K562 (cell line): ENCODE measurements around the gene DIAPH3. TPM values are rescaled to one million over a fixed set of nuclear protein-coding genes. Genes with fewer than 3 reads are reported as not detected.

Experiments
- ATAC-seq: fragments of 200-7000 bp; cut with Tn5 transposase; 3 replicates; pipeline ENCODE4 v1.9.1; 2020; ENCODE audit warnings: moderate library complexity
- BruUV-seq: library from RNA; stranded (reverse); fragments of 400-500 nt; replicated peaks from 2 replicates; lab custom pipeline; 2021; lab: Mats Ljungman, UMichigan
- CTCF ChIA-PET: fragments of 300-600 bp; formaldehyde crosslinking; extraction: SDS; loops from one replicate; lab custom pipeline; 2021; ENCODE audit warnings: low intra/inter-chr PET ratio; lab: Yijun Ruan, JAX
- POLR2A ChIA-PET: fragments of 300-600, 350-650 bp; sonication (Branson Sonifier 250); formaldehyde crosslinking; extraction: SDS; loops from one replicate; lab custom pipeline; 2021; ENCODE audit warnings: antibody characterized with exemption, inconsistent platforms; lab: Yijun Ruan, JAX
- DNase-seq, 4 experiments: peaks; one replicate each; pipeline versions ENCODE4 v3.0.0 to v3.0.0-alpha.2; 2011 to 2018; ENCODE audit warnings: low spot score in 3 of 4, mixed read lengths in 3 of 4; ENCODE audit errors: extremely low read depth in 1 of 4
- FAIRE-seq: peaks from 2 replicates; lab custom pipeline; 2011; peaks lifted over from hg19 to GRCh38; lab: Jason Lieb, UNC
- H2AFZ ChIP-seq: 2 replicates; pipeline ENCODE4 v1.6.0; 2011; ENCODE audit warnings: low read depth, low read length, control low read depth, inconsistent platforms
- H3K27ac ChIP-seq: fragments of 200-600 bp; 3 replicates; pipeline ENCODE4 v1.8.0; 2011; ENCODE audit warnings: low read depth, mild to moderate bottlenecking, control low read depth, inconsistent platforms, low read length, moderate library complexity, mixed read lengths; ENCODE audit errors: extremely low read depth
- H3K27me3 ChIP-seq, 2 experiments: fragments of 300-600 bp in 1 of 2; 2 replicates in 1 of 2; 3 replicates in 1 of 2; pipeline versions ENCODE4 v1.6.0 to v1.8.0; 2011; ENCODE audit warnings: inconsistent platforms in 2 of 2, low read length in 2 of 2, mild to moderate bottlenecking in 1 of 2, mixed read lengths in 1 of 2, moderate library complexity in 1 of 2; ENCODE audit not compliant: control insufficient read depth in 2 of 2, insufficient read depth in 2 of 2
- H3K36me3 ChIP-seq: fragments of 300-600 bp; 3 replicates; pipeline ENCODE4 v1.8.0; 2011; ENCODE audit warnings: mild to moderate bottlenecking, low read length, inconsistent platforms; ENCODE audit not compliant: control insufficient read depth, insufficient read depth
- H3K4me1 ChIP-seq, 2 experiments: fragments of 200-600 bp in 1 of 2; replicated peaks in 1 of 2; 2 replicates in 1 of 2; 3 replicates in 1 of 2; pipeline versions ENCODE4 v1.5.1 to v1.8.0; 2011; ENCODE audit warnings: inconsistent platforms in 2 of 2, low read length in 2 of 2, mild to moderate bottlenecking in 1 of 2, mixed read lengths in 1 of 2, moderate library complexity in 1 of 2; ENCODE audit not compliant: control insufficient read depth in 2 of 2, insufficient read depth in 2 of 2
- H3K4me2 ChIP-seq: 2 replicates; pipeline ENCODE4 v1.6.1; 2011; ENCODE audit warnings: low read length, control low read depth, inconsistent platforms, mixed read lengths; ENCODE audit not compliant: insufficient read depth
- H3K4me3 ChIP-seq: fragments of 200-600 bp; sonication (generic), shearing (Covaris generic); 2 replicates; pipeline ENCODE4 v1.5.1; 2016; ENCODE audit warnings: control low read depth, inconsistent platforms
- H3K79me2 ChIP-seq: fragments of 200-600 bp; 3 replicates; pipeline ENCODE4 v1.8.0; 2011; ENCODE audit warnings: low read length, inconsistent platforms; ENCODE audit not compliant: control insufficient read depth, insufficient read depth
- H3K9ac ChIP-seq, 2 experiments: 2 replicates each; pipeline versions ENCODE4 v1.6.0 to v1.6.1; 2011; ENCODE audit warnings: low read depth in 2 of 2, low read length in 2 of 2, control low read depth in 1 of 2, inconsistent platforms in 1 of 2, mild to moderate bottlenecking in 1 of 2, mixed read lengths in 1 of 2; ENCODE audit not compliant: insufficient read depth in 1 of 2
- H3K9me1 ChIP-seq: one replicate; pipeline ENCODE4 v1.6.0; 2011; ENCODE audit warnings: inconsistent platforms, mild to moderate bottlenecking, low read length, moderate library complexity; ENCODE audit not compliant: control insufficient read depth, insufficient read depth
- H3K9me3 ChIP-seq: replicated peaks from 2 replicates; pipeline ENCODE4 v1.5.1; 2011; ENCODE audit warnings: low read depth, low read length, inconsistent platforms; ENCODE audit not compliant: control insufficient read depth, insufficient read depth
- H4K20me1 ChIP-seq: replicated peaks from 2 replicates; pipeline ENCODE4 v1.6.1; 2011; ENCODE audit warnings: low read length, inconsistent platforms, mixed read lengths; ENCODE audit not compliant: control insufficient read depth, insufficient read depth
- C11orf30 ChIP-seq: fragments of 450-650 bp; IDR thresholded peaks from 2 replicates; pipeline ENCODE4 v1.6.1; 2016; ENCODE audit warnings: low read depth, mild to moderate bottlenecking
- ETV6 ChIP-seq, 3 experiments: fragments of 150-350 bp in 1 of 3; sonication (generic) in 1 of 3; formaldehyde crosslinking in 1 of 3; IDR thresholded peaks; 2 replicates each; pipeline versions ENCODE4 v1.6.1 to v1.8.0; 2014 to 2022; ENCODE audit warnings: borderline replicate concordance in 2 of 3, low read depth in 2 of 3, antibody characterized with exemption in 1 of 3, low read length in 1 of 3, mild to moderate bottlenecking in 1 of 3, missing genetic modification reagents in 1 of 3
- MAFF ChIP-seq: IDR thresholded peaks from 2 replicates; pipeline ENCODE4 v1.6.1; 2012; ENCODE audit warnings: low read length, improper control_type of control experiment
- MAFG ChIP-seq: fragments of 450-650 bp; conservative IDR thresholded peaks from 2 replicates; pipeline ENCODE4 v1.6.1; 2016; ENCODE audit warnings: missing genetic modification characterization, missing compliant biosample characterization
- SMAD1 ChIP-seq: fragments of 150-350 bp; IDR thresholded peaks from 2 replicates; pipeline ENCODE4 v1.6.1; 2014; ENCODE audit warnings: low read length, low read depth; ENCODE audit not compliant: partially characterized antibody
- SPI1 ChIP-seq: IDR thresholded peaks from 2 replicates; pipeline ENCODE4 v1.6.1; 2011; ENCODE audit warnings: low read depth, low read length, control low read depth, borderline replicate concordance
- ZNF316 ChIP-seq: fragments of 450-650 bp; IDR thresholded peaks from 2 replicates; pipeline ENCODE4 v1.6.1; 2016
- WGBS: fragments of 100-300 bp; shearing (Covaris generic); methylation state at CpG from one replicate; pipeline ENCODE4 v1.1.6; 2016; ENCODE audit warnings: low coverage, mixed read lengths; ENCODE audit not compliant: insufficient coverage; ENCODE audit errors: missing lambda C conversion rate; 5-methylcytosine and 5-hydroxymethylcytosine counted together
- in situ Hi-C: fragments of 300-500 bp; cut with MboI; formaldehyde crosslinking; loops from 4 replicates; pipeline ENCODE4 v1.15.0; 2018; ENCODE audit warnings: inconsistent platforms, mixed read lengths
- intact Hi-C: fragments of 100-400 bp; cut with micrococcal nuclease; formaldehyde crosslinking; loops from 2 replicates; pipeline ENCODE4 v1.14.2; 2022
- polyA plus RNA-seq, 8 experiments: library from polyadenylated mRNA; depleted of rRNA in 4 of 8; stranded (reverse) in 5 of 8; unstranded in 3 of 8; fragments of >200 nt; fragmentation: Nextera tagmentation in 2 of 8; fragmentation: Illumina TruSeq in 1 of 8; extraction: Ambion mirVana in 2 of 8; extraction: Trizol in 1 of 8; gene quantifications; 2 replicates each; pipeline versions ENCODE4 v1.2.1 to v1.2.3, GENCODE V29; 2011 to 2014; ENCODE audit warnings: inconsistent platforms in 1 of 8, missing spikeins in 1 of 8
- total RNA-seq, 7 experiments: library from RNA; depleted of rRNA in 6 of 7; stranded (reverse); fragments of >200 nt in 6 of 7; fragmentation: Illumina TruSeq in 2 of 7; extraction: Trizol in 2 of 7; gene quantifications; 2 replicates each; pipeline versions ENCODE4 v1.2.1 to v1.2.3, GENCODE V29; 2011 to 2021; ENCODE audit warnings: low replicate concordance in 1 of 7

The DIAPH3 gene
- total and polyA plus RNA-seq, 9 of the 15 experiments (the other 6 are each of a cell fraction or from before 2014, with no cell fraction given), result 9.0 to 18.7 (median 14.7) TPM

GRCh38 chr13:60174113-60174512 lies 10.4 kb upstream of the DIAPH3 start:
- Histone ChIP-seq H3K27me3 (no peaks in the 10 kb centered on the region), H3K36me3 (no peaks in the 10 kb centered on the region), H3K9me1 (no peaks in the 10 kb centered on the region), H3K9ac (no peak overlapping the region), H3K4me1 (peaks cover 0 to 4% of the 10 kb centered on the region in 2 experiments; a peak in 2 of 5 replicates), H3K27ac (no peak overlapping the region), H3K4me2 (no peak overlapping the region), H3K4me3 (no peak overlapping the region), H4K20me1 (no peaks in the 10 kb centered on the region), H2AFZ (0 out of 2 replicates have a peak overlapping the region, but pooled peaks have one; percentile 9), H3K79me2 (no peaks in the 10 kb centered on the region), H3K9me3 (no peaks in the 10 kb centered on the region)
- in situ Hi-C loops (no loop called here), intact Hi-C loops (no loop called here)
- no peak for ATAC-seq
- ChIA-PET POLR2A (interaction anchor here (0.5 to 0.8 kb wide), 2 partner anchors 11 to 398 kb away, joined by 3 read pairs; no protein-coding TSS in a partner anchor), CTCF (no interaction called here)
- WGBS, result 37% methylated on average over 5 of the region's 5 CpGs
- no peak for FAIRE-seq
- no peak for DNase-seq
- TF ChIP-seq C11orf30 (peak; percentile 82), MAFG (tag) (peak; percentile 60), ETV6 (IDR thresholded peaks at IDR 0.05; ENCODE audit: borderline replicate concordance in 1 of 2, low read depth in 2 of 2, low read length in 1 of 2) (no peak), ETV6 (CRISPR knock-in tag; IDR thresholded peaks at IDR 0.05; ENCODE audit: borderline replicate concordance) (no peak), SMAD1 (no peak), ZNF316 (peak; percentile 90), SPI1 (no peak), MAFF (peak; percentile 56)
- BruUV-seq, result no TSS peak
